Stimulated activated CD8-positive, alpha-beta memory T cell treated with anti-CD3 and anti-CD28 coated beads, Interleukin-2, amount 100 ng/mL, for 1 hour (primary cell): ENCODE data around the gene DIP2A.

Experiments used
- DNase-seq, 2 donors: peaks; one replicate each; pipeline ENCODE4 v3.0.0-alpha.2; 2020; ENCODE audit warnings: low read depth in 2 of 2

The DIP2A gene

DNA sequence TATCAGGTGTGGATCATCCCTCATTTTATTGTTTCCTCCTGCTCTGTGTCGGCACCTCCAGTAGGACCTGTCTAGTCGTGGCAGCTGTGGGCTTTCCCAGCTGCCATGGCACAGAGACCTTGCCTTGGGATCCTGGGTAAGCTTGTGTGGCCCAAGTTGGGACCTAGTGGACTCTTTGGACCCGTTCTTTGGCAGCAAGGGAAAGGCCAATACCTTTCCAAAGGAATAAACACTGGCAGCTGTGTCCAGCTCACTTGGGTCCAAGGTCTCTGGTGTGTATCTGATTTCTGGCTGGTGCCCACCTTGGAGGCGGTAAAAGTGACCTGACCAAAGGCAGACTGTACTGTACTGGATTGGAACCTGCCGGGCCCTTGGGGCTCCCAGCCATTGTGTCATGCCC is 21.8 kb downstream of the DIP2A start:
- DNase-seq: no peak

DNA sequence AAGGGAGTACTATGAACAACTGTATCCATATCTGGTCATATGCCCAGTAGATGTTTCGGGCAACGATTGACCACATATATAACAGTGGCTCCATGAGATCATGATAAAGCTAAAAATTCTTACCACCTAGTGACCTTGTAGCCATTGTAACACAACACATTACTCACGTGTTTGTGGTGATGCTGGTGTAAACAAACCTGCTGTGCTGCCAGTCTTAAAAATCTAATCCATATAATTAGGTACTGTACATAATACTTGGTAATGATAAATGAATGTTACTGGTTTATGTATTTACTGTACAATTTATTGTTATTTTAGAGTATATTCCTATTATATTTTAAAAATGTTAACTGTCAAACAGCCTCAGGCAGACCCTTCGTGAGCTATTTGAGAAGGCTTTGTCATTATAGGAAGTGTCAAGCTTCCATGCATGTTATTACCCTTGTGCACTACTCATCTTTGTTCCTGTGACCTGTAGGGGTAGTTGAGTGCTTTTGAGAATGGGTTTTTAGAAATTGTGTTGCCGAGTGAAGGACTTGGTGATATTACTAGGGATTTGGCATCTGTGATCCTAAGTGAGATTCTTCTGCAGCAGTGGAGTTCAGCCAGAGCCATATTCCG is 23.6 kb downstream of the DIP2A start:
- DNase-seq: no peak

GRCh38 chr21:46482846-46483231 is 24.1 kb downstream of the DIP2A start:
- no peak for DNase-seq

- DNase-seq: no peak
Observed at GRCh38 chr21:46483300-46484295, 24.9 kb downstream of the DIP2A start.

GRCh38 chr21:46486481-46487126 is 27.9 kb downstream of the DIP2A start:
- no peak for DNase-seq

GRCh38 chr21:46489162-46489663 is 30.5 kb downstream of the DIP2A start:
- DNase-seq: no peak

GRCh38 chr21:46489800-46490199 is 31.1 kb downstream of the DIP2A start:
- DNase-seq: no peak

DNA sequence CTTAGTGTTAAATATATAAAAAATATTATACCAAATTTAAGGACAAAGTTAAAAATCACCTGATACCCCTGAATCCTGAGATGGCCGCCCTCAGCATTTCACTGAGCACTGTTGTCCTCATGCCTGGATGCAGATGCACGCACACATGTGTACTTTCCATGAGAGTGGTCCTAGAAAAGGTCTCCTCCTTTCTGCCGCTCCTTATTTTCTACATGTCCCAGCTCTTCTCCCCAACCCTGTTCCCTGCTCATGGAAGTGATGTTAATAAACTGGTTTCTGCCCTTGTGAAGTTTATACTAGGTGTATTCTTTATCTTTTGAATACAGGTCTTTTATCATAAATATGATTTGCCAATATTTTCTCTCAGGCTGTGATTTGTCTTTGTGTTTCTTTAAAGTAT is 32.9 kb downstream of the DIP2A start:
- DNase-seq: no peak

- DNase-seq: no peak
Observed at GRCh38 chr21:46492851-46493250, 34.2 kb downstream of the DIP2A start.

GRCh38 chr21:46493828-46494227 is 35.1 kb downstream of the DIP2A start:
- DNase-seq: no peak

DNA sequence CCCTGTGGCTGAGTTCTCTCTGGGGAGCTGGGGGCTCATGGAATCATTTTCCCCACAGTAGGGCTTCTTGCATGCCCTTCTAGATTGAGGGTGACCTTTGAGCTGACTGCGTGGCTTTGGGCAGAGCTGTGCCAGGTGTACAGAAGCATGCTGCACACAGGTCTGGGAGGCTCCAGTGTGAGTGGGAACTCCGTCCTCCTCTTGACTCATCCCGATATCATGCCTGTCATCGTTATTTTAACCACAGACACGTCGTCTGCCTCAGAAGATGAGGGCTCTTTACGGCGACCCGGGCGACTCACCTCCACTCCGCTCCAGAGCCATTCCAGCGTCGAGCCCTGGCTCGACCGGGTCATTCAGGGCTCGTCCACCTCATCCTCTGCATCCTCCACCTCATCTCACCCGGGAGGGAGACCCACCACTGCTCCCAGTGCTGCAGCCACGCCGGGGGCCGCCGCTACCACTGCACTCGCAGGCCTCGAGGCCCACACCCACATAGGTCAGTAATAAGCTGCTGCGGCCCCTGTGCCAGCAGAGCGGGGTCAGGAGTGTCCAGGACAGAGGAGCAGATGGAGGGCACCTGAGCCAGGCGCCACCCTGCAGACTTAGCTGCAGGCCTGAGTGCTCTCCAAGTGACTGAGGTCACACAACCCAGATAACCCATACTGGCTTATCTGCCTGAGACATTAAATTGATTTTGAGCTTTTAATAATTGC is 39.8 kb downstream of the DIP2A start:
- DNase-seq: no peak

GRCh38 chr21:46500224-46500861 is 41.7 kb downstream of the DIP2A start:
- no peak for DNase-seq

DNA sequence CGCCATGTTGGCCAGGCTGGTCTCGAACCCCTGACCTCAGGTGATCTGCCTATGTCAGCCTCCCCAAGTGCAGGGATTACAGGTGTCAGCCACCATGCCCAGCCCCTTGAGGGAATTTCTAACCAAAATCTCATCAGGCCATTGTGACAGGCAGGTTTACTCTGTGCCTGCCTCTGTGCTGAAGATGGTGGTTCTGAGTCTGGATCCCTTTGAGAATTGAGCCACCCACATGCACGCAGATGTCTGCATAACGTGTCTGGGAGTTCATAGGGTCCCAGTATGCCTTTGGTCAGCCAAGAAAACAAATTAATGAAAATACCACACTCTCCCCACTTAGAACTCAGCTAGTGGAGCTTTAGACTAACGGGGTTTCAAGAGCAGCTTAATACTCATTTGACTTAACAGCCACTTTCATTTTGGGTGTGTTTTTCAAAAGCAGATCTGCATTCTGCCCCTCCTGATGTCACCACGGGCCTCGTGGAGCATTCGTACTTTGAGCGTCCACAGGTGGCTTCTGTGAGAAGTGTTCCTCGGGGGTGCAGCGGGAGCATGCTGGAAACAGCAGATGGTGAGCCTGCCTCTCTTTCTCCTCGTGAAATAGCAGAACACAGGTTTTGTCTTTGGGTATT is 45.3 kb downstream of the DIP2A start:
- no peak for DNase-seq

- no peak for DNase-seq
Observed at GRCh38 chr21:46504666-46505065, 46.0 kb downstream of the DIP2A start.

- DNase-seq: no peak
Observed at GRCh38 chr21:46507562-46507961, 48.9 kb downstream of the DIP2A start.

GRCh38 chr21:46509741-46510502 is 51.2 kb downstream of the DIP2A start:
- no peak for DNase-seq

DNA sequence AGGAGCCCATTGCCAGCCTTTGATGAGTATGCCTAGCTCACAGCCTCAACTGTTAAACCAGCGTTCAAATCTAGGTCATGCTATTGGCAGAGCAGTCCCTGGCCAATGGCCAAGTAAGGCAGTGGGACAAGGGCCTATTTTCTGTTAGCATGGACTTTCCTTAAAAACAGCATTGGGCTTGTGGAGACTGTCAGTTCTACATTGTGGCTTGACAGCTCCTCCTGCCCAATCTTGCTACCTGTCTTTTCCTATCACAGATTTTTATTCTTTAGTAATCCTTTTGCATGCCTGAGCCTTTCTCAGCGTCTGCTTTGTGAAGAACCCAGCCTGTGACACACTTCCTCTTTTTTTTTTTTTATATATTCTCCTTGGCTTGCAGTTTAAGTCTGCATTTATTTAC is 56.4 kb downstream of the DIP2A start:
- no peak for DNase-seq

- DNase-seq: no peak
Observed at GRCh38 chr21:46516068-46516467, 57.4 kb downstream of the DIP2A start.

DNA sequence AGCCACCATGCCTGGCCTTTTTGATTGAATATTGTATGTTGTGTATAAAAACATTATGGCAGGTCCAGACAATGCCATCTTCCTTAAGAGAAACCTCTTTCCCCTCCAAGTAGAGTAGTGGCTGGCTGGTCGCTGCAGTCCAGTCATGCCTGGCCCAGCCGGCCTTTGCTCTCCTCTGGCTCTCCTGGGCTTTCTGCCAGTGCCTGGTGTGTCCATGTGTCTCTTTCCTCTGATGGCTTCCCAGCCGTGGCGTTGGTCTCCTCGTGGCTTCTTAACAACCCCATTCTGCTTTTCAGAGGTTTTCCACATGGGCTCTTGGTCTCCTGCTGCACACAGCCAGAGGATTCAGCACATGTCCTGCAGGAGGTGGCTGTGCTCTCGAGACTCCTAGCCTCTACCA is 58.7 kb downstream of the DIP2A start:
- no peak for DNase-seq

DNA sequence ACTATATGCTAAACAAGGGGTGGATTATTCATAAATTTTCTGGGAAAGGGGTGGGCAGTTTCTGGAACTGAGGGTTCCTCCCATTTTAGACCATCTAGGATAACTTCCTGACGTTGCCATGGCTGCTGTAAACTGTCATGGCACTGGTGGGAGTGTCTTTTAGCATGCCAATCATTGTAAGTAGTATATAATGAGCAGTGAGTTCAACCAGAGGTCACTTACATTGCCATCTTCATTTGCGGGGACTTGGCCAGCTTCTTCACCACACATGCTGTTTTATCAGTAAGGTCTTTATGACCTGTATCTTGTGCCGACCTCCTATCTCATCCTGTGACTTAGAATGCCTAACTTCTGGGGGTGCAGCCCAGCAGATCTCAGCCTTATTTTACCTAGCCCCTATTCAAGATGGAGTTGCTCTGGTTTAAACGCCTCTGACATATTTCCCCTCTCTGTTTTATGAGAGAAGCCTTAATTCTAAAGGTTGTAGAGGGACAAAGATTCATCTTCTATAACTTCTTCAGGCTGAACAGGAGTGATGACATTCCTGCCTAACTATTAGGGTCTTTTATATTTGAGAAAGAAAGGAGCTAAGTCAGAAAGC is 60.4 kb downstream of the DIP2A start:
- no peak for DNase-seq
